Thymus (tissue), 11 donors: ENCODE results near the gene ABCC4. TPM values are rescaled to one million over a fixed set of nuclear protein-coding genes. Genes with fewer than 3 reads are reported as not detected.
"Not testable (repeated sequence)": the region's sequence is repeated elsewhere in the genome, so short reads cannot be mapped to it uniquely, and the experiment has no call there.

ENCODE experiments used
- DNase-seq, 9 donors: peaks; one replicate each; pipeline ENCODE4 v3.0.0-alpha.2; 2013; ENCODE audit warnings: low spot score in 9 of 9, low read depth in 6 of 9, missing footprints in 1 of 9
- H3K27ac ChIP-seq, 2 donors: one replicate each; pipeline ENCODE4 v1.5.1; 2013; ENCODE audit warnings: control low read depth in 1 of 2, low read depth in 1 of 2, low read length in 1 of 2, mild to moderate bottlenecking in 1 of 2, moderate library complexity in 1 of 2
- H3K27me3 ChIP-seq, 2 donors: one replicate each; pipeline ENCODE4 v1.5.1; 2013; ENCODE audit warnings: low read length in 1 of 2; ENCODE audit not compliant: control insufficient read depth in 2 of 2, insufficient read depth in 1 of 2
- H3K36me3 ChIP-seq, 2 donors: one replicate each; pipeline ENCODE4 v1.5.1; 2013; ENCODE audit warnings: low read length in 1 of 2, mild to moderate bottlenecking in 1 of 2, moderate library complexity in 1 of 2; ENCODE audit not compliant: control insufficient read depth in 2 of 2, insufficient read depth in 2 of 2
- H3K4me1 ChIP-seq, 2 donors: one replicate each; pipeline ENCODE4 v1.5.1; 2013; ENCODE audit warnings: low read length in 2 of 2; ENCODE audit not compliant: control insufficient read depth in 2 of 2, insufficient read depth in 2 of 2
- H3K4me3 ChIP-seq, 2 donors: one replicate each; pipeline ENCODE4 v1.5.1; 2013; ENCODE audit warnings: low read length in 2 of 2, control low read depth in 1 of 2, mild to moderate bottlenecking in 1 of 2
- H3K9me3 ChIP-seq, 2 donors: one replicate each; pipeline ENCODE4 v1.5.1; 2013; ENCODE audit warnings: low read length in 1 of 2, mild to moderate bottlenecking in 1 of 2; ENCODE audit not compliant: control insufficient read depth in 2 of 2, insufficient read depth in 1 of 2
- WGBS: extraction: QIAGEN DNeasy Blood & Tissue Kit; methylation state at CpG from one replicate; pipeline ENCODE4 v1.1.7; 2013; 5-methylcytosine and 5-hydroxymethylcytosine counted together
- polyA plus RNA-seq: library from polyadenylated mRNA; stranded (reverse); fragments of 200-250 nt; gene quantifications from one replicate; pipeline ENCODE4 v1.2.3, GENCODE V29; 2013
- total RNA-seq: library from RNA; stranded (reverse); fragments of 120-200 nt; gene quantifications from one replicate; pipeline ENCODE4 v1.2.4, GENCODE V29; 2013
- donor health status: healthy.

The ABCC4 gene
- total and polyA plus RNA-seq, 2 donors = 2.6 to 10.3 TPM

- no peaks in the 10 kb centered on the region for H3K4me1 ChIP-seq
- H3K27ac ChIP-seq = no peak overlapping the region
- H3K27me3 ChIP-seq = no peaks in the 10 kb centered on the region
- DNase-seq = no peak
- H3K9me3 ChIP-seq = no peaks in the 10 kb centered on the region
- WGBS = 85% methylated on average over 4 of the region's 4 CpGs
- H3K36me3 ChIP-seq = no peaks in the 10 kb centered on the region
- H3K4me3 ChIP-seq = no peak overlapping the region
These were observed 12.2 kb downstream of the ABCC4 start for GRCh38 chr13:95289020-95289444.

DNA sequence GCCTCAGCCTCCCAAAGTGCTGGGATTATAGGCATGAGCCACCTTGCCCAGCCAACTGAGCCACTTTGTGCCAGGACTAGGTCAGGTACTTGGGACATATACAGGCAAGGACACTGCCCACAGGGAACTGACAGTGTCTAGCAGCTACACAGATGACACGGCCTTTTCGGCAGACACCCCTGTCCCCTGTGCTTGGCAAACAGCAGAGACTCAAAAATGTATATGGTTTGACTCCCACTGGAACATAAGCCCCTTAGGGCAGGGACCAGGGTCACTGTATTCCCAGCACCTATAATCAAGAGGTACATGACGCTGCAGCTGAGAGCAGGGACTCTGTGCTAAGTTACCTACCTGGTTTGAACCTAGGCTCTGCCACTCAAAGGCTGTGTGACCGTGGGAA, 16.8 kb downstream of the ABCC4 start:
- DNase-seq = no peak
- Histone ChIP-seq H3K9me3 (no peaks in the 10 kb centered on the region), H3K27me3 (no peaks in the 10 kb centered on the region), H3K36me3 (no peaks in the 10 kb centered on the region), H3K4me1 (no peaks in the 10 kb centered on the region), H3K4me3 (no peak overlapping the region), H3K27ac (no peak overlapping the region)
- WGBS = 84% methylated on average over 4 of the region's 4 CpGs

- Histone ChIP-seq H3K27me3 (no peaks in the 10 kb centered on the region), H3K4me3 (no peak overlapping the region), H3K27ac (no peak overlapping the region), H3K4me1 (no peaks in the 10 kb centered on the region), H3K36me3 (no peaks in the 10 kb centered on the region), H3K9me3 (no peaks in the 10 kb centered on the region)
- no peak for DNase-seq
- 98% methylated on average over 3 of the region's 3 CpGs for WGBS
These were observed 22.2 kb downstream of the ABCC4 start for GRCh38 chr13:95279016-95279415.

- H3K27me3 ChIP-seq = no peaks in the 10 kb centered on the region
These were observed 25.2 kb downstream of the ABCC4 start for GRCh38 chr13:95276037-95276505.

DNA sequence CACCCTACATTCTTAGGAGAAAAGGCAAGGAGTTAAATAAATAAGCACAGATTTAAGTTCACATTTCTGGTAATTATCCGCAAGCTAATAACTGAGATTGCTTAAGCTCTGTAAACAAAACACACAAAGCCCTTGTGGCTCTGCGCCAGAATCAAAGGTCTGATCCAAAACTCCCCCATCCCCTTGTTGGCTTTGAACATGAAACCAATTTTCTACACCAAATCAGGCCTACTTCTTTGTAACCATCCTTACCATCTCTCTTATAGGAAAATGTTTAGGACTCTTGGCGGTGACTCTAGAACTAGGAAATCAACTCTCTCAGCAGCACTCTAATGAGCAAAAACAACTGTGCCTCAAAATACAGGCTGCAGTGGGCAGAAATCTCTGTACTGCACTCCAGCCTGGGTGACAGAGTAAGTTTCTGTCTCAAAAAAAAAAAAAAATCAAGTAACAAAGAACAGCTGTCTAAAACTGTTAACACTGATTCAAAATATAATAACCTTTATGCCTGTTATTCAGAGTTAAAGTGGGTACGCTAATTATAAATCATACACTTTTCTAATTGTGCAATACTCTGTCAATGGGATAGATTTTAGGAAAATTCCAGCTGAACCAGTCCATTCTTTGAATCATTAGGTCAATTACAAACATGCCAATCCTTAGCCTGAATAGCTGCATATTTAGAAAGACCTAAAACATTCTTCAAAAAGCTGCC, 25.8 kb downstream of the ABCC4 start:
- Histone ChIP-seq H3K36me3 (no peaks in the 10 kb centered on the region), H3K4me3 (no peak overlapping the region), H3K4me1 (no peaks in the 10 kb centered on the region), H3K27me3 (no peaks in the 10 kb centered on the region), H3K27ac (no peak overlapping the region), H3K9me3 (no peaks in the 10 kb centered on the region)
- DNase-seq = no peak
- WGBS = 98% methylated on average over 4 of the region's 4 CpGs

More at GRCh38 chr13:95276037-95276505, 25.2 kb downstream of the ABCC4 start:
- no peak overlapping the region for H3K4me3 ChIP-seq
- H3K36me3 ChIP-seq = no peaks in the 10 kb centered on the region
- no peaks in the 10 kb centered on the region for H3K4me1 ChIP-seq
- no peak for DNase-seq
- WGBS = 95% methylated on average over 4 of the region's 4 CpGs
- H3K27ac ChIP-seq = no peak overlapping the region
- H3K9me3 ChIP-seq = no peaks in the 10 kb centered on the region

DNA sequence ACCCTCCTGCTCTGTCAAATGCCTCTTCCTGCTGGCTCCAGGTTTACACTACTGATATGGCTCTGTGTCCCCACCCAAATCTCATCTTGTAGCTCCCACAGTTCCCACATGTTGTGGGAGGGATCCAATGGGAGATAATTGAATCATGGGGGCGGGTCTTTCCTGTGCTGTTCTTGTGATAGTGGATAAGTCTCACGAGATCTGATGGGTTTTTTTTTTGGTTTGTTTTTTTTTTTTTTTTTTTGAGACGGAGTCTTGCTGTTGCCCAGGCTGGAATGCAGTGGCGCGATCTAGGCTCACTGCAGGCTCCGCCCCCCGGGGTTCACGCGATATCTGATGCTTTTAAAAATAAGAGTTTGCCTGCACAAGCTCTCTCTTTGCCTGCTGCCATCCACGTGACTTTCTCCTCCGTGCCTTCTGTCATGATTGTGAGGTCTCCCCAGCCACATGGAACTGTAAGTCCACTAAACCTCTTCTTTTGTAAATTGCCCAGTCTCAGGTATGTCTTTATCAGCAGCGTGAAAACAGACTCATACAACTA, 27.6 kb downstream of the ABCC4 start:
- H3K9me3 ChIP-seq, H3K27ac ChIP-seq, H3K36me3 ChIP-seq, H3K4me3 ChIP-seq, DNase-seq, H3K27me3 ChIP-seq, H3K4me1 ChIP-seq: not testable (repeated sequence)
- whole genome bisulfite sequencing = 91% methylated on average over 12 of the region's 12 CpGs

DNA sequence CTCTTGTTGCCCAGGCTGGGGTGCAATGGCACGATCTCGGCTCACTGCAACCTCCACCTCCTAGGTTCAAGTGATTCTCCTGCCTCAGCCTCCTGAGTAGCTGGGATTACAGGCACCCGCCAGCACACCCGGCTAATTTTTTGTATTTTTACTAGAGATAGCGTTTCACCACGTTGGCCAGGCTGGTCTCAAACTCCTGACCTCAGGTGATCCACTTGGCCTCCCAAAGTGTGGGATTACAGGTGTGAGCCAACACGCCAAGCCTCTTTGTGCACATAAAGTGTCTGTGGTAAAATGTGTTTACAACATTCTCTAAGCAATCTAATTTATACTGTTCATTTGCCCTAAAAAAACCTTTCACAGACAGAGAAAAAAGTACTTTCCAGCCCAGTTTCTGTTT, 29.2 kb downstream of the ABCC4 start:
- 96% methylated on average over 7 of the region's 7 CpGs for WGBS
- H3K4me1 ChIP-seq = not testable (repeated sequence)

GRCh38 chr13:95269756-95270155, 31.5 kb downstream of the ABCC4 start:
- H3K4me3 ChIP-seq = no peak overlapping the region
- H3K27me3 ChIP-seq = no peaks in the 10 kb centered on the region
- H3K4me1 ChIP-seq = no peaks in the 10 kb centered on the region
- WGBS = 97% methylated on average over 3 of the region's 3 CpGs
- H3K36me3 ChIP-seq = no peaks in the 10 kb centered on the region
- DNase-seq = no peak
- H3K27ac ChIP-seq = no peak overlapping the region
- no peaks in the 10 kb centered on the region for H3K9me3 ChIP-seq

More for the DNA sequence above, 29.2 kb downstream of the ABCC4 start:
- not testable (repeated sequence) for H3K27ac ChIP-seq, H3K36me3 ChIP-seq, H3K27me3 ChIP-seq, DNase-seq, H3K9me3 ChIP-seq, H3K4me3 ChIP-seq

- H3K4me1 ChIP-seq, DNase-seq: not testable (repeated sequence)
- WGBS = 94% methylated on average over 16 of the region's 16 CpGs
These were observed 32.7 kb downstream of the ABCC4 start for GRCh38 chr13:95268343-95269065.

More at GRCh38 chr13:95268343-95269065, 32.7 kb downstream of the ABCC4 start:
- not testable (repeated sequence) for H3K27me3 ChIP-seq, H3K4me3 ChIP-seq, H3K36me3 ChIP-seq, H3K9me3 ChIP-seq, H3K27ac ChIP-seq
